KMS-11 (cell line): Measurements from ENCODE around the gene RWDD4.

Source experiments
- H2AFZ ChIP-seq: fragments of 200-600 bp; sonication (generic); 2 replicates; pipeline ENCODE4 v1.6.1; 2016; ENCODE audit warnings: antibody characterized with exemption, mixed run types, low read depth
- H3K27ac ChIP-seq: fragments of 200-600 bp; sonication (generic); 2 replicates; pipeline ENCODE4 v1.6.1; 2016; ENCODE audit warnings: mild to moderate bottlenecking, mixed run types
- H3K27me3 ChIP-seq: fragments of 200-600 bp; sonication (generic); 2 replicates; pipeline ENCODE4 v1.6.1; 2017; ENCODE audit warnings: mild to moderate bottlenecking, low read depth, mixed run types, moderate library complexity; ENCODE audit not compliant: insufficient read depth
- H3K36me3 ChIP-seq: fragments of 200-600 bp; sonication (generic); 2 replicates; pipeline ENCODE4 v1.6.1; 2017; ENCODE audit warnings: mild to moderate bottlenecking, mixed run types; ENCODE audit not compliant: insufficient read depth
- H3K4me1 ChIP-seq: fragments of 200-600 bp; sonication (generic); 2 replicates; pipeline ENCODE4 v1.6.1; 2016; ENCODE audit warnings: mild to moderate bottlenecking, low read depth, mixed run types; ENCODE audit not compliant: poor library complexity, severe bottlenecking
- H3K4me2 ChIP-seq: fragments of 200-600 bp; sonication (generic); 2 replicates; pipeline ENCODE4 v1.7.0; 2016; ENCODE audit warnings: mild to moderate bottlenecking, mixed run types
- H3K4me3 ChIP-seq: fragments of 200-600 bp; sonication (generic); IDR thresholded peaks from 2 replicates; pipeline ENCODE4 v1.6.1; 2017; ENCODE audit warnings: low read depth, low read length, mixed read lengths; ENCODE audit not compliant: insufficient read depth
- H3K79me2 ChIP-seq: fragments of 200-600 bp; sonication (generic); 2 replicates; pipeline ENCODE4 v1.6.1; 2016; ENCODE audit warnings: low read depth, mixed run types; ENCODE audit not compliant: insufficient read depth
- H3K9ac ChIP-seq: fragments of 200-600 bp; sonication (generic); 2 replicates; pipeline ENCODE4 v1.6.1; 2016; ENCODE audit warnings: mild to moderate bottlenecking, mixed run types
- H4K20me1 ChIP-seq: fragments of 200-600 bp; sonication (generic); 2 replicates; pipeline ENCODE4 v1.6.1; 2016; ENCODE audit warnings: mild to moderate bottlenecking, mixed run types; ENCODE audit not compliant: insufficient read depth
- TF ChIP-seq, protein P1 (sequence below): fragments of 200-600 bp; sonication (generic); conservative IDR thresholded peaks from 2 replicates; pipeline ENCODE4 v1.6.1; 2017; ENCODE audit warnings: low read depth, mild to moderate bottlenecking, antibody characterized with exemption, low read length, moderate library complexity, mixed read lengths

RWDD4 gene

DNA sequence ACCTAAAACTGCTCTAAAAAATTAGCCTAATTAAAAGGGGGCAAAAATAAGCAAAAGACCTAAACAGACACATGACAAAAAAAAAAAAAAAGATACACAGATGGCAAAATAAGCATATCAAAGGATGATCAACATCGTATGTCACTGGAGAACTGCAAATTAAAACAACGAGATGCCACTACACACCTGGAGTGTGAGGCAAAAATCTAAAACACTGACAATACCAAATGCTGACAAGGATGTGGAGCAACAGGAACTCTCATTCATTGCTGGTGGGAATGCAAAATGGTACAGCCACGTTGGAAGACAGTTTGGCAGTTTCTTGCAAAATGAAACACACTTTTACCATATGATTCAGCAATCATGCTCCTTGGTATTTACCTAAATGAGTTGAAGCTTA, 64.2 kb downstream of the RWDD4 start:
- Histone ChIP-seq H3K4me1 (no peaks in the 10 kb centered on the region), H2AFZ (no peak overlapping the region), H3K4me3 (no peak overlapping the region), H3K79me2 (no peaks in the 10 kb centered on the region), H3K27ac (no peak overlapping the region), H3K27me3 (no peaks in the 10 kb centered on the region), H3K36me3 (no peaks in the 10 kb centered on the region), H4K20me1 (no peaks in the 10 kb centered on the region), H3K4me2 (no peak overlapping the region), H3K9ac (no peak overlapping the region)
- TF ChIP-seq, protein P1, sequence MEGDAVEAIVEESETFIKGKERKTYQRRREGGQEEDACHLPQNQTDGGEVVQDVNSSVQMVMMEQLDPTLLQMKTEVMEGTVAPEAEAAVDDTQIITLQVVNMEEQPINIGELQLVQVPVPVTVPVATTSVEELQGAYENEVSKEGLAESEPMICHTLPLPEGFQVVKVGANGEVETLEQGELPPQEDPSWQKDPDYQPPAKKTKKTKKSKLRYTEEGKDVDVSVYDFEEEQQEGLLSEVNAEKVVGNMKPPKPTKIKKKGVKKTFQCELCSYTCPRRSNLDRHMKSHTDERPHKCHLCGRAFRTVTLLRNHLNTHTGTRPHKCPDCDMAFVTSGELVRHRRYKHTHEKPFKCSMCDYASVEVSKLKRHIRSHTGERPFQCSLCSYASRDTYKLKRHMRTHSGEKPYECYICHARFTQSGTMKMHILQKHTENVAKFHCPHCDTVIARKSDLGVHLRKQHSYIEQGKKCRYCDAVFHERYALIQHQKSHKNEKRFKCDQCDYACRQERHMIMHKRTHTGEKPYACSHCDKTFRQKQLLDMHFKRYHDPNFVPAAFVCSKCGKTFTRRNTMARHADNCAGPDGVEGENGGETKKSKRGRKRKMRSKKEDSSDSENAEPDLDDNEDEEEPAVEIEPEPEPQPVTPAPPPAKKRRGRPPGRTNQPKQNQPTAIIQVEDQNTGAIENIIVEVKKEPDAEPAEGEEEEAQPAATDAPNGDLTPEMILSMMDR: no peak

DNA sequence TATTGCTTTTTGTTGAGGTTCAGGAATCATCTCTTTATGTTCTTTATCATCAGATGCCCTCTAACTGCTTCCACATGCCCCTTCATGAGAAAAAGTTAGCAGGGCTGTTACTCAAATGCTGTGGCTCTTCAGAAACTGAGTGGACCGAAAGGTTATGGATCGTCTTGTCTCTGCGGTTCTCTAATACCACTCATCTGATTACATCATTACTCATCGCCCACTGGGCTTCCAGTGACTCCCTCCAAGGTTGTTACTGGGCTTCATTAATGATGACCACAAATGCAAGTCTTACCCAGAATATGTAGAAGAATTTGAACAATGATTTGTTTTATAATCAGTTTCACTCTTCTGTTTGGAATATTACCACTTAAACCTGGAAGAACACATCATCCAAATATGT, 67.7 kb downstream of the RWDD4 start:
- Histone ChIP-seq H3K4me1 (no peaks in the 10 kb centered on the region), H3K27me3 (no peaks in the 10 kb centered on the region), H3K36me3 (no peaks in the 10 kb centered on the region), H3K79me2 (no peaks in the 10 kb centered on the region), H3K4me2 (no peak overlapping the region), H3K4me3 (no peak overlapping the region), H3K9ac (no peak overlapping the region), H4K20me1 (no peaks in the 10 kb centered on the region), H3K27ac (no peak overlapping the region), H2AFZ (no peak overlapping the region)
- TF ChIP-seq, protein P1: no peak
